Right ventricle myocardium superior (tissue), 1 donor: ENCODE data around the gene FAM163B. TPM values are rescaled to one million over a fixed set of nuclear protein-coding genes. Genes with fewer than 3 reads are reported as not detected.

Experiments
- ATAC-seq: fragments of 200-7000 bp; cut with Tn5 transposase; one replicate; pipeline ENCODE4 v1.9.1; 2020; ENCODE audit warnings: mild to moderate bottlenecking; ENCODE audit not compliant: poor library complexity
- DNase-seq: peaks from one replicate; pipeline ENCODE4 v3.0.0-alpha.2; 2020
- intact Hi-C: fragments of 100-400 bp; cut with DNase I; formaldehyde crosslinking; loops from one replicate; pipeline ENCODE4 v1.11.2; 2022
- total RNA-seq: library from RNA; stranded (reverse); fragmentation: NEBNext Ultra II Directional; extraction: Animal tissue kit (Norgen Biotek cat#: 25700); gene quantifications from one replicate; pipeline ENCODE4 v1.2.1, GENCODE V29; 2021
- donor health status: DM: no; HTN: yes; CAD: no; lungs with severe emphysema.

The FAM163B gene
- total RNA-seq, 1 donor from 2014 or later: not detected

GRCh38 chr9:133605446-133605845, 3.7 kb downstream of the FAM163B start:
- no peak for ATAC-seq
- intact Hi-C loops: no loop called here
- no peak for DNase-seq

GRCh38 chr9:133604856-133605255, 4.3 kb downstream of the FAM163B start:
- DNase-seq: no peak
- ATAC-seq: no peak
- intact Hi-C loops: no loop called here

- ATAC-seq (no peak), DNase-seq (no peak)
These were observed 5.0 kb downstream of the FAM163B start for GRCh38 chr9:133604214-133604613.

GRCh38 chr9:133603135-133603927, 5.9 kb downstream of the FAM163B start:
- DNase-seq (no peak), ATAC-seq (no peak)
- intact Hi-C loops: no loop called here

More at GRCh38 chr9:133604214-133604613, 5.0 kb downstream of the FAM163B start:
- intact Hi-C loops: no loop called here

- DNase-seq: no peak
These were observed 6.9 kb downstream of the FAM163B start for GRCh38 chr9:133602277-133602676.

GRCh38 chr9:133601746-133602145, 7.4 kb downstream of the FAM163B start:
- intact Hi-C loops: no loop called here
- ATAC-seq: no peak
- no peak for DNase-seq

More at GRCh38 chr9:133602277-133602676, 6.9 kb downstream of the FAM163B start:
- intact Hi-C loops: no loop called here
- ATAC-seq: no peak

GRCh38 chr9:133600739-133601138, 8.4 kb downstream of the FAM163B start:
- ATAC-seq: no peak
- intact Hi-C loops: no loop called here
- no peak for DNase-seq

- intact Hi-C loops: no loop called here
- ATAC-seq (no peak), DNase-seq (no peak)
These were observed 9.6 kb downstream of the FAM163B start for GRCh38 chr9:133599470-133600173.

- DNase-seq (no peak), ATAC-seq (no peak)
- intact Hi-C loops: no loop called here
These were observed 10.2 kb downstream of the FAM163B start for GRCh38 chr9:133598978-133599377.

GRCh38 chr9:133597316-133597957, 11.8 kb downstream of the FAM163B start:
- no peak for DNase-seq
- intact Hi-C loops: no loop called here
- no peak for ATAC-seq

GRCh38 chr9:133595910-133596309, 13.3 kb downstream of the FAM163B start:
- ATAC-seq: no peak
- intact Hi-C loops: no loop called here
- DNase-seq: peak; percentile 13

- ATAC-seq: no peak
- no peak for DNase-seq
- intact Hi-C loops: no loop called here
These were observed 14.9 kb downstream of the FAM163B start for GRCh38 chr9:133594310-133594709.

- ATAC-seq (no peak), DNase-seq (no peak)
- intact Hi-C loops: no loop called here
These were observed 15.5 kb downstream of the FAM163B start for GRCh38 chr9:133593587-133594253.

GRCh38 chr9:133592731-133593409, 16.3 kb downstream of the FAM163B start:
- intact Hi-C loops: no loop called here
- no peak for ATAC-seq
- DNase-seq: no peak

- intact Hi-C loops: no loop called here
- ATAC-seq (no peak), DNase-seq (no peak)
These were observed 17.2 kb downstream of the FAM163B start for GRCh38 chr9:133591985-133592384.

- intact Hi-C loops: no loop called here
- no peak for ATAC-seq
- no peak for DNase-seq
These were observed 17.9 kb downstream of the FAM163B start for GRCh38 chr9:133591116-133591910.

GRCh38 chr9:133590231-133590855, 18.8 kb downstream of the FAM163B start:
- intact Hi-C loops: no loop called here
- DNase-seq (no peak), ATAC-seq (no peak)
